ENCODE data around the gene DAPK1.

The DAPK1 gene

DNA sequence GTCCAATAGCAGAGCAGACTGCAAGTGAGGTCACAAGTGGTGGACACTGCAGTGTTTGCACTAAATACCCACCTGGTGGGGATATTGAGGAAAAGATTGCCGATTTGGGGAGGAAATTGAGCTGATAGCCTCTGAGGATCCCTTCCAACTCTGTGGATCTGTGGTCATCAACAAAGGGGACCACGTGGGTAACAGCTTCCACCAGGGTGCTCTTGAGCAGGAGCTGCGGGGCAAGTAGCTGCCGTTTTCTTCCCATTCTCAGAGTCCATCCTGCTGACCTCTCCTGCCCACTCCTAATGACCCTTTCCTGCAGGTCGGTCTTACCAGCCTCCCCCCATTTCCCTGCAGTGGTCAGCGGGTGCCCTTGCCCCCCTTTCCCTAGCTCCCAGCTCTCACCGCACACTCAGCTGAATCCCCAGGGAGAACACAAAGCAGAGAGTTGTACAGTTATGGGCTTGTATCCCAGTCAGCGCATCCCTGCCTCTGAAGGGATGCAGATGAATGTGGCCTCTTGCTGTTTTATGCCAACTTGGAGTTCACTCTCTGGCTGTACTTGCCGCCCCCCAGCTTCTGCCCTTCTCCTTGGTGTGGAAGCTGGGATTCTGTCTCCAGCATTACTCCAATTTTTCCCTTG is 18.0 kb downstream of the DAPK1 start:
- ATAC-seq = no peak
- TF ChIP-seq OSR1 (CRISPR knock-in tag; IDR thresholded peaks at IDR 0.05) = no peak
- TF ChIP-seq TOX (CRISPR knock-in tag; IDR thresholded peaks at IDR 0.05; ENCODE audit: borderline replicate concordance) = no peak
- TF ChIP-seq TCF4 (CRISPR knock-in tag; IDR thresholded peaks at IDR 0.05; ENCODE audit: borderline replicate concordance) = no peak
- TF ChIP-seq, protein P1, sequence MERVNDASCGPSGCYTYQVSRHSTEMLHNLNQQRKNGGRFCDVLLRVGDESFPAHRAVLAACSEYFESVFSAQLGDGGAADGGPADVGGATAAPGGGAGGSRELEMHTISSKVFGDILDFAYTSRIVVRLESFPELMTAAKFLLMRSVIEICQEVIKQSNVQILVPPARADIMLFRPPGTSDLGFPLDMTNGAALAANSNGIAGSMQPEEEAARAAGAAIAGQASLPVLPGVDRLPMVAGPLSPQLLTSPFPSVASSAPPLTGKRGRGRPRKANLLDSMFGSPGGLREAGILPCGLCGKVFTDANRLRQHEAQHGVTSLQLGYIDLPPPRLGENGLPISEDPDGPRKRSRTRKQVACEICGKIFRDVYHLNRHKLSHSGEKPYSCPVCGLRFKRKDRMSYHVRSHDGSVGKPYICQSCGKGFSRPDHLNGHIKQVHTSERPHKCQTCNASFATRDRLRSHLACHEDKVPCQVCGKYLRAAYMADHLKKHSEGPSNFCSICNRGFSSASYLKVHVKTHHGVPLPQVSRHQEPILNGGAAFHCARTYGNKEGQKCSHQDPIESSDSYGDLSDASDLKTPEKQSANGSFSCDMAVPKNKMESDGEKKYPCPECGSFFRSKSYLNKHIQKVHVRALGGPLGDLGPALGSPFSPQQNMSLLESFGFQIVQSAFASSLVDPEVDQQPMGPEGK (CRISPR knock-in tag; IDR thresholded peaks at IDR 0.05; ENCODE audit: borderline replicate concordance) = no peak
- no peak for TF ChIP-seq BACH2 (CRISPR knock-in tag; IDR thresholded peaks at IDR 0.05; ENCODE audit: borderline replicate concordance)
- no peak for TF ChIP-seq CSDC2 (CRISPR knock-in tag; IDR thresholded peaks at IDR 0.05)
- no peak for TF ChIP-seq ISL1 (CRISPR knock-in tag; IDR thresholded peaks at IDR 0.05)
- TF ChIP-seq TSHZ2 (CRISPR knock-in tag; IDR thresholded peaks at IDR 0.05) = no peak
- no peak for TF ChIP-seq POU6F1 (CRISPR knock-in tag; IDR thresholded peaks at IDR 0.05; ENCODE audit: borderline replicate concordance, low read depth)
- no peak for TF ChIP-seq CSRNP3 (CRISPR knock-in tag; IDR thresholded peaks at IDR 0.05)
- no peak for TF ChIP-seq ZFP30 (CRISPR knock-in tag; IDR thresholded peaks at IDR 0.05)
- TF ChIP-seq SNAI2 (CRISPR knock-in tag; IDR thresholded peaks at IDR 0.05) = no peak
- TF ChIP-seq ZNF565 (CRISPR knock-in tag; conservative IDR thresholded peaks at IDR 0.05; ENCODE audit: low read depth) = no peak
- TF ChIP-seq ZNF8 (CRISPR knock-in tag; IDR thresholded peaks at IDR 0.05) = no peak
- TF ChIP-seq GLIS3 (CRISPR knock-in tag; IDR thresholded peaks at IDR 0.05) = no peak

- no peak for TF ChIP-seq ESRRG (CRISPR knock-in tag; IDR thresholded peaks at IDR 0.05)
- no peak for TF ChIP-seq ZNF8 (CRISPR knock-in tag; IDR thresholded peaks at IDR 0.05)
- no peak for TF ChIP-seq CSDC2 (CRISPR knock-in tag; IDR thresholded peaks at IDR 0.05)
- TF ChIP-seq TOX (CRISPR knock-in tag; IDR thresholded peaks at IDR 0.05; ENCODE audit: borderline replicate concordance) = no peak
- no peak for TF ChIP-seq ZFP3 (CRISPR knock-in tag; IDR thresholded peaks at IDR 0.05)
- TF ChIP-seq POU6F1 (CRISPR knock-in tag; IDR thresholded peaks at IDR 0.05; ENCODE audit: borderline replicate concordance, low read depth) = no peak
- TF ChIP-seq ZNF565 (CRISPR knock-in tag; conservative IDR thresholded peaks at IDR 0.05; ENCODE audit: low read depth) = no peak
- no peak for TF ChIP-seq CREB5 (CRISPR knock-in tag; IDR thresholded peaks at IDR 0.05; ENCODE audit: low read depth)
- TF ChIP-seq CSRNP3 (CRISPR knock-in tag; IDR thresholded peaks at IDR 0.05) = no peak
- TF ChIP-seq ZFP30 (CRISPR knock-in tag; IDR thresholded peaks at IDR 0.05) = no peak
- TF ChIP-seq OSR1 (CRISPR knock-in tag; IDR thresholded peaks at IDR 0.05) = no peak
- TF ChIP-seq GLIS3 (CRISPR knock-in tag; IDR thresholded peaks at IDR 0.05) = no peak
- no peak for TF ChIP-seq SNAI2 (CRISPR knock-in tag; IDR thresholded peaks at IDR 0.05)
- no peak for TF ChIP-seq ARNTL (CRISPR knock-in tag; IDR thresholded peaks at IDR 0.05; ENCODE audit: borderline replicate concordance, low read depth)
- no peak for TF ChIP-seq ZNF70 (CRISPR knock-in tag; IDR thresholded peaks at IDR 0.05)
- ATAC-seq = no peak
Observed at GRCh38 chr9:87516222-87516925, 18.7 kb downstream of the DAPK1 start.

Data from SK-N-SH treated with all-trans-retinoic acid at 6 μM for 48 hours (cell line).